HG02840 (cell line): ENCODE data around the gene ANKAR.
"Not testable (repeated sequence)": the region's sequence is repeated elsewhere in the genome, so short reads cannot be mapped to it uniquely, and the experiment has no call there.

Experiments
- ATAC-seq: cut with Tn5 transposase; IDR thresholded peaks from one replicate; pipeline ENCODE4 v1.9.1; 2021; ENCODE audit warnings: mild to moderate bottlenecking, moderate library complexity, moderate number of reproducible peaks; ENCODE audit not compliant: unreplicated experiment, low FRiP score

The ANKAR gene

GRCh38 chr2:189700681-189701080 lies 26.2 kb downstream of the ANKAR start:
- no peak for ATAC-seq

- ATAC-seq, result no peak
These were observed 27.6 kb downstream of the ANKAR start for GRCh38 chr2:189702071-189702470.

- ATAC-seq, result no peak
These were observed 35.2 kb downstream of the ANKAR start for GRCh38 chr2:189709501-189710221.

GRCh38 chr2:189717593-189717992 lies 43.1 kb downstream of the ANKAR start:
- ATAC-seq, result not testable (repeated sequence)

GRCh38 chr2:189719571-189719970 lies 45.1 kb downstream of the ANKAR start:
- ATAC-seq, result no peak

- ATAC-seq, result no peak
These were observed 48.7 kb downstream of the ANKAR start for GRCh38 chr2:189723192-189723591.
